NCI-H345 treated with DMSO at 0.1 percent for 48 hours (cell line): ENCODE results near the gene ATF3.

ENCODE experiments used
- DNase-seq: peaks from one replicate; lab custom pipeline; 2025; ENCODE audit not compliant: unreplicated experiment; lab: John Stamatoyannopoulos, UW

ATF3 gene, protein sequence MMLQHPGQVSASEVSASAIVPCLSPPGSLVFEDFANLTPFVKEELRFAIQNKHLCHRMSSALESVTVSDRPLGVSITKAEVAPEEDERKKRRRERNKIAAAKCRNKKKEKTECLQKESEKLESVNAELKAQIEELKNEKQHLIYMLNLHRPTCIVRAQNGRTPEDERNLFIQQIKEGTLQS

DNA sequence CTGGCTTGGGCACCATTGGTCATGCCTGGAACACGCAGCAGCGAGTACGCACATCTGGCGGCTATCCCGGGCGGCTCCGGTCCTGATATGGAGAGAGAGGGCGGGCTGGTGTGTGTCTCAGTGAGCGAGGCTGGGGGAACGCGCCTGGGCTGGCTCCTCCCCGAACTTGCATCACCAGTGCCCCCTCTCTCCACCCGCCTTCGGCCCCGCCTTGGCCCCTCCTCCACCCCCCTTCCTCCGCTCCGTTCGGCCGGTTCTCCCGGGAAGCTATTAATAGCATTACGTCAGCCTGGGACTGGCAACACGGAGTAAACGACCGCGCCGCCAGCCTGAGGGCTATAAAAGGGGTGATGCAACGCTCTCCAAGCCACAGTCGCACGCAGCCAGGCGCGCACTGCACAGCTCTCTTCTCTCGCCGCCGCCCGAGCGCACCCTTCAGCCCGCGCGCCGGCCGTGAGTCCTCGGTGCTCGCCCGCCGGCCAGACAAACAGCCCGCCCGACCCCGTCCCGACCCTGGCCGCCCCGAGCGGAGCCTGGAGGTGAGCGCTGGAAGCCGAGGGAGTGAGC, at the start of gene ATF3:
TSS of gene ATF3 (plus strand) at position 370 of the 567 bp plus-strand sequence. CDS start 6,261 bp downstream, outside the sequence.
- DNase-seq, result peak; percentile 97

DNA sequence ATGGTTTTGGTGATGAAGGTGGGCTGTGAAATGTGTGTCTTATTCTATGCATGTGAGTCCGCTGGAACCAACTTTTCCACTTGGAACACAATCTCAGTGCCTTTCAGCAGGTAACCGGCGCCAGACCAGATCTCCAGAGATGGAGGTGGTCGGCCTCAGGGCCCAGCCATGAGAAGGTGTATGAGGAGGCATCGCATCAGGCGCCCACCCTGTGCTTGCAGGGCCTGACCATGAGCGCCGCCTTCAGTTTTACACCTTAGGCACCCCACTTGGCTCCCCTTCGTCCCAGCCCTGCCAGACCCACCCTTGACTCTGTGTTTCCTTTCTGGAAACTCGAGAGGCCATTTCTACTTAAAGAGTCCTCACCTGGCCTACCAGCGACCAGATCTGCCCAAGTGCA, 48.6 kb upstream of the ATF3 start:
- no peak for DNase-seq

DNA sequence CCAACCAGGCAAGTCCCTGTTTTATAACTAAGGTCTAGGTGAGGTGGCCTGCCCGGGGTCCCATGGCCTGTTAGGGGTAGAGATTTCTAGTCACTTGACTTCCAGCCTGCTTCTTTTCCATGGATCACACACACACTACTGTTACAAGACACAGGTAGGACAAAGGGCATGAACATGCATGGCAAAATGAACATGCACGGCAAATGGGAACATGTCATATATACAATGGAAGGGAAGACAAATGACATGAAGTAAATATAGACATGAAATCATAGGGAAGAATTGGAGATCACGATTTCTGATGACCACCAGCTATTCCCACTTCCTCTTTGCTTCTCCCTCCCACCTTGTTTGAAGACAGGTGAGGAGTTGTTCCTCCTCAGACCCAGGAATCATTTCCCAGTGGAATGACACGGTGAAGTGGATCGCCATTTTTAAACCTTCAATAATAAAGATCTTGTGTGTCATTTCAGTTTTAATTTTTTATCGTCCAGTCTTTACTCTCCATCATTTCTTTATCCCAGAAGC, 47.6 kb upstream of the ATF3 start:
- no peak for DNase-seq

DNA sequence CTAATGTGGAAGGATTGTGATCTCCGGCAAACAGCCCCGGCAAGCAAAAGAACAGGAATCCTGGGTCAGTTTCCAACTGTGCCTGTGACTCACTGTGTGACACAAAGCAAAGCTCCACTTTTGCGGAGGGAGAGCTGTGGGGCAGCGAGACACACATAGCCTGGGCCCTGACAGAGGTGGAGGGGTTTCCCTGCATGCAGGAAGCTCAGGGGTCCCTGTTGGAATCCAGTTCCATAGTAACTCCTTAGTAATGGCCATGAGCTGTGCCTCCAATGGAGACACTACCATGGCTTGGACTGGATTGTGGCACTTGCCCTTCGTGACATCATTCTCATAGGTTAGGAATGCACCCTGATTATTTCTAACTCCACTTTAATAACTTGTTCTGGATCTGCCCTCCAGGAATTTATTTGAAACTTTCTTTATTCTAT, 47.0 kb upstream of the ATF3 start:
- DNase-seq, result no peak

DNA sequence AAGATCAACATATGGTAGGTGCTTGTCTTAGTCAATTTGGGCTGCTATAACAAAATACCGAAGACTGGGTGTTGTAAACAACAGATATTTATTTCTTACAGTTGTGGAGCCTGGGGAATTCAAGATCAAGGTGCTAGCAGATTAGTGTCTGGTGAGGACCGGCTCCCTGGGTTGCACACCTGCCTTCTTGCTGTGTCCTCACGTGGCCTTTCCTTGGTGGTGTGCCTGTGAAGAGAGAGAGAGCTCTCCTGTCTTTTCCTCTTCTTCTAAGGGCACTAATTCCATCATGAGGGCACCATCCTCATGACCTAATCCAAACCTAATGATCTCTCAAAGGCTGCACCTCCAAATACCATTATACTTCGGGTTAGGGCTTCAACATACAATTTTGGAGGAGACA, 45.8 kb upstream of the ATF3 start:
- DNase-seq, result no peak

DNA sequence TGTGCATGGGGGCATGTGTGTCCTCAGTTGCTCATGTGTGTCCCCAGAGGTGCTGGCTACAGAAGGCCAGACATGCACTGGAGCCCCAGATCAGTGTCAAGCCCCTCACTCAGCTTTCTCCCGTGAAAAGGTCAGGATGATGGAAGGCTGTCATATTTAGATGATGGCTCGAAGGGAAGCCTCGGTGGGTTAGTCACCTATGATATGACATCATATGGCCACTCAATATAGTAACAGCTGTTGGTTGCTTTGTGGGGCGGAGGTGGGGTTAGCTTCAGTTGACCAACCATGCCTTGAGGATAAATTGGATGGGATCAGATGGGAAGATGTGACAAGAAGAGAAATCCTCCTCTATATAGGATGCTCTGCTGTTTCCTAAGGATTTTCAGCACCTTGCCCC, 43.5 kb upstream of the ATF3 start:
- no peak for DNase-seq

DNA sequence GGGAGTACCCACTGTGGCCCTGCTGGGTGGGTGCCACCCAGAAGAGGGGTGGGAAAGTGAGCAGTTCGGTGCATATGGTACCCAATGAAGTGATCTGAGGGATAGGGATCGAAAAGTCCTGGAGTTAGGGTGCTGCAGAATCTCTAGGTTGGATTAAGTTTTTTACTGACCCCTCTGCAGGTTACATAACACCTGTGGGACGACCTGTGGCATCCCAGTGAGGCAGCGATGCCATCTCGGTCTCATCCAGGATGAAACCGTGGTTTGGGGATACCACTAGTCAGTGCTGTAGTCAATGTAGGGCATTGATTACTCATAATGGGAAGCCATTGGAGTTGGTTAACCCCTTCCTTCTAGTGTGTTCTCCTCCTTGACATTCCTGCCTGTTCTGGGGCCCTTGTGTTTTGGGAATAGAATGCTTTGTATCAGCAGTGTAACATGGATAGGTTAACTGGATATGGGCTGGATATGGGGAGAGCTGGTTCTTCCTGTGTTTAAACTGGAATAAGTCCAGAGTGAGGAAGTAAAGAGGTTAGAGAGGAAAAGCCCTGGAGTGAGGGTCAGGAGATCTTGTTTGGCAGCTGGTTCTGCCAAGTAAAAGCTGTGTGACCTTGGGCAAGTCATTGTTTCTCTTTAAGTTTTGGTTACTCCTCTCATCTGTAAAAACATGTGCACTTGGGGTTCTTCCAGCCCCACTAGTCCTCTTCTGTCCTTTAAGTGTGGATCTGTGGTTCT, 42.8 kb upstream of the ATF3 start:
- DNase-seq, result no peak

DNA sequence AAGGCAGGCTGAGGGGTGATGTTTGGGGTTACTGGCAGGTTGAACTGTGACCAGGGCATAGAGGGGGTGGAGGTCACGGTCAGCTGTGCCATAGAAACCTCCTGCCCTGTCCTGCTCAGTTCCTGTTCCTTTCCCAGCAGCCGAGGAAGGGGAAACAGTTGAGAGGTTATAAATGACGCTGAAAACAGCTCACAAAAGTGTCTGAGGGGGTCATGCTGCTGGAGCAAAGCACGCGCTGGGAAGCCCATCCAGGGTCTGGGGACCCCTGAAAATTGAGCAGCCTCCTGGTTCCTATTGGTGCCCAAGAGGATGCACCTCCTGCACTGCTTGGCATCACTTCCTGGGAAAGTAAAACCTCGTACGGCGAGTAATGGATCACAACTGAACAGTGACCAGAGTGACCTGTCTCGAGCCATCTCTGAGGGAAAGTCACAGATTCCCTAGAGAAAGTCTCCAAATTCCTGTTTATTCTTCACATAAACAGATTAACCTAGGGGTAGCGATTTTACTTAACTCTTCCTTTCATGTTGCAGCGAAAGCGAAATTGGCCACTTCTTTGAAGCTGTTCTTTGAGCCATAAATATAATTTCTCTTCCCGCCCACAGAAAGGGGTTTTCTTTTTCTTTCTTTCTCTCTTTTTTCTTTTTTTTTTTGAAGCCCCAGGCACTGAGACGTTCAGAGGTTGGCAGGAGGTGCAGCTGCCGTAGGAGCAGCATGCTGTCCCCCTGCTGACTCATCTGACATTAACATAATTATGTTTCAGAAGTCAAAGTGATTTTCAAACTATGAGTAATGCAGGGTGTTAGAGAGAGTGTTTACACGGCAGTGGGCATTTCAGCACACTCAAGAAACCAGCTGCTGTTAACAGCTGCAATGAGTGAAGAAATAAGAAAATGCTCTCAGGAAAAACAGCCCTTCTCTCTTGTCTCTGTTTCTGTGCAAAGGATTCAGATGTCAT, 41.8 kb upstream of the ATF3 start:
- DNase-seq, result peak; percentile 15

DNA sequence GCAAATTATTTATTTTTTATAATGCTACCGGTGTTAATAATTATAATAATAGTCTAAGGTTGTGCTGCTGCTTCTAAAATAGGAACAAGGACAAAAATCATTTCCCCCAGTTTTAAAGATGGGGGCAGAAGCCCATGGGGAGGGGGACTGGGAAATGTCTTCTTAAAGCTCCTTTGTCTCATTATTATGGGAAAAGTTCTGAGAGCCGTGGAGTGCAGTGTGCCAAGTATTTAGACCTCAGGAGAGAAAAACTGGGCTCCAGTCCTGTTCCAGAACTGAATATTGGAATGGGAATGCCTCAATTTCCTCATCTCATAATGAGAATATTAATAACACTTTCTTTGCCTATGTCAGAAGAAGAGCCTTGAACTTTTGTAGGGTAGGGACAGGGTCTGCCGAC, 40.9 kb upstream of the ATF3 start:
- no peak for DNase-seq

DNA sequence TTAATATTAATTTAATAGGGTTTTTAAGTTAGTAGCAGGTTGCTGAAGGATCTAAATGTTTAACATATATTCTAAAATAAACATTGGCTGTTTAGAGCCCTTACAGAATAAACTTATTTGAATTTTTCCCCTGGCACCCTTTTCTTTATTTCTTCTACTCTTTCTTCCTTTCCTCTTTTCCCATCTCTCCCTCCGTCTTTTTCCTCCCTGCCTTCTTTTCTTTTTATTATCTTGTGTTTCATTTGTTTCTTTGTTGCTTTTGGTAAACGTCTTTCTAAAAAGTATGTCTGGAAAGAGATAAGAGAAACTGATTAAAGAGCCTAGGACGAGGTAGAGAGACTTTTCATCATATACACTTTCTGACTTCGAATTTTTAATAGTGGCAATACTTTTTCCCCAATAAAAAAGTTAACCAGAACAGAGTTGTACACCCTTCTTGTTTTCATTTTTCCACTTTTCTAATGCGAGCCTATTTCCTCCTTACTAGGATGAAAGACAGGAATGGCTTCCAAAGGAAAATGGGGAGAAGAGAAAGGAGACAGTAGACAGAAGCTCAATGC, 39.5 kb upstream of the ATF3 start:
- no peak for DNase-seq

DNA sequence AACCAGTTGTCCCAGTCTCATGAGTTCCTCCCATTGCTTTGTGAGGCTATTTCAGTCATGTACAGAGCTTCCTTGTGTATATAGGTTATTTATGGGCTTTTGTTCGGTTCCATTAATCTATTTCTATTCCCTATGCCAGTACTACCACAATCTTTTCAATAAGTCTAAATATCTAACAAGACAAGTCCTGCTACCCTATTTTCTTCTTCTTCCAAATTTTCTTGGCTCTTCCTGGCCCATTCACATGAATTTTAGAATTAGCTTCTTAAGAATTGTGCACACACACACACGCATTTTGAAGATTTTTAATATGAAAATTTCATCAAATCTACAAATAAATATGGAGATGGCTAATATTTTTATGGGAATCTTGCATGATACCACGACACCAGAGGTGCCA, 33.8 kb upstream of the ATF3 start:
- no peak for DNase-seq

DNA sequence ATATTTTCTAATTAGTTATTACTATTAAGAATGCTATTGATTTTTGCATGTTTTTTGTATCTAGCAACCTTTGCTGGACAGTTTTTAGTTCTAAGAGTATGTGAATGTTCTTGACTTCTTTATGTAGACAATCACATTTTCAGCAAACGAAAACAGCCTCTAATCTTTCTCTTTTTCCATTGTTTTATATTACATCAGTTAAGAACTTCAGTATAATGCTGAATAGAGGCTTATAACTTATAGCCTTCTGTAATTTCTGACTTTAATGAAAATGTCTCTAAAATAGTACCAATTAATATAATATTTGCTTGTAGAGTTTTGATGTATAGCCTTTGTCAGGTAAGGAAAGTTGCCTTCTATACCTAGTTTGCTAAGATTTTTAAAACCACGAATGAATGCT, 33.2 kb upstream of the ATF3 start:
- no peak for DNase-seq

DNA sequence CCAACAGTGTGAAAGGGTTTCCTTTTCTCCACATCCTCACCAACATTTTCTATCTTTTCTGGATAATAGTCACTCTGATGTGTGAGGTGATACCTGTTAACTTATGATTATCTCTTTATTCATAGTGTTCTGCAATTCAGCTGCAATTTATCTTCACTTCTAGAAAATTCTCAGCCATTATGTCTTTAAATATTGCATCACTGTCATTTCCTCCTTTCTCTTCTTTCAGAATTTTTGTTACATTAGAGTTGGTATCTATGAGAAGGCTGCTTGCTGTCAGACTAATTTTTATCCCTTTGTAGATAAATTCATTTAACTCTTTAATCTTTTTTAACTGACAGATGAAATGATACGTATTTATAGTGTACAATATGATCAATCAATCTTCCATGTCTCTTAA, 30.5 kb upstream of the ATF3 start:
- no peak for DNase-seq

DNA sequence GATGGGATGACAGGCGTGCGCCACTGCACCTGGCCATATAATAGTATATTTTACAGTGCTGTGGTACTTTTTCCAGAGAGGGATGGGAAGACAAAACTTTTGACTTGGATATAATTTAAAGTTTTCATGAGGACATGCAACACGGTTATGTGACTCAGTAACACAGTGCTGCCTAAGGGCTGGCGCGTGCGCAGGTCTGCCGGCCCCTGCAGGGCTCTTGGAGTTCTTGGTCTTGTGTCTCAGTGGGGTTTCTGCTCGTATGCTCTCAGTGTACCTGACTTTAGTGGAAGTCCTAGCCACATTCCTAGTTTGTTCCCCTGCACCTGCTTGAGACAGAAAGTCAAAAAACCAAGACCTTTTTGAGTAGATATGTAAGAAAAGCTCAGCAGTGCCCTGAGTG, 27.5 kb upstream of the ATF3 start:
- no peak for DNase-seq

DNA sequence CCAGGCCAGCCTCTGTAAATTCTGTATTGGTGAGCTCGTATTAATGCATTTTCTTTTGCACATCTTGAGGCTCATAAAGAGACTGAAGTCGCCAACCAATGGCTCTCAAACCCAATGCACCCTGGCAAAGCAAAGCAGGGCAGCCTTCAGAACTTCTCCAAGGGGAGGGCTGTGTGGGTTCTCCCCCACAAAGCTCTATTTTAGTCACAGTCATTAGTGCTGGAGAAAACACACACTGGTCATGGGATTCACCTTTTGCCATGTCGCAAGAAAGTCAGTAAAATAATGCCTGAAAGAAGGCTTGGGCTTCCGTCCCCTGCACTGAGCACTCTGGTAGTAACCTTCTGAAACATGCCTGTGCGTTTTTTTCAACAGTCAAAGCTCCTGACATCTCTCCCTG, 26.3 kb upstream of the ATF3 start:
- DNase-seq, result no peak

DNA sequence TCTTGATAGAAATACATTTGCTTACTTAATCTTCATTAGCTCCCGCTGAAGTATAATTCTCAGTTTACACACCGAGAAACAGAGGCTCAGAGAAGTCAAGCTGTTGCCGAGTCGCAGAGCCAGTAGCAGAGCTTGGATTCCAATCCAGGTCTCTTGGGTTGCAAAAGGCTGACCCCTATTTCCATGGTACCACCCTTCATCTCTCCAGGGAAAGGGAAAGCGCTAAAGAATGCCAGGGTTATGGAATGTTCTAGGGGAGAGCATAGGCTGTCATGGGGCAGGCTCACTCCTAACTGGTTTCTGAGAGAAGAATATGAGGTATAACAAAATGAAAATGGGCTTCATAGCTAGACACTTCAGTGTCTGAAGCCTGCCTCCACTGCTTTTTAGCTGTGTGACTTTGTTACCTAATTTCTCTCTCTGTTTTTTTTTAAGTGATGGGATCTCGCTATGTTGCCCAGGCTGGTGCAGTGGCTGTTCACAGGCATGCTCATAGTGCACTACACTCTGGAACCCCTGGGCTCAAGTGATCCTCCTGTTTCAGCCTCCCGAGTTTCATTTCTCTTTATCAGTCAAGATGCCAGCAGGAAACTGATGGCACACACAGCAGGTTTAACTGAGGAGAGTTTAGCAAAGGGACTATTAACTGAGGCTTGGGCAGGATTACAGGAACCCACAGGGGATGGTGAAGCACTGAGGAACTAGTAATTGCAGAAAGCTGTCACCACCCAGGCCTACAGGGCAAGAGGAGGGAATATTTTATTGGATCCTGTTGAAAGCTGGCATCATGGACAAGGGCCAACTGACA, 25.5 kb upstream of the ATF3 start:
- no peak for DNase-seq

DNA sequence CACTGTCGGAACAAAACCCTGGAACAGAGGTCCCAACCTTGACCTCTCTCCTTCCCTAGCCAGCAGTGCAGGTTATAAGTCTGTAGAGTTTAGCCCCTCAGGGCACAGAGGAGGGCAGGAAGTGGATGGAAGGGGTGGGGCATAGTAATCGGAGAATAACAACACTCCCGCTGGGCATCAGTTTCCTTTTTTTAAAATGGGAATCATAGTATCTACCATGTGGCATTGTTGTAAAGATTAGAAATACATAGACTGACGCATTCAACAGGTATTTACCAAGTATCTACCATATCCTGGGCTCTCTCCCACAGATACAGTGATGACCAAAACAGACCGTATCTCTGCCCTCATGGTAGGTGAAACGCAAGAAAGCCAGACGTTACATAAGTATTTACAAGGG, 24.9 kb upstream of the ATF3 start:
- no peak for DNase-seq

DNA sequence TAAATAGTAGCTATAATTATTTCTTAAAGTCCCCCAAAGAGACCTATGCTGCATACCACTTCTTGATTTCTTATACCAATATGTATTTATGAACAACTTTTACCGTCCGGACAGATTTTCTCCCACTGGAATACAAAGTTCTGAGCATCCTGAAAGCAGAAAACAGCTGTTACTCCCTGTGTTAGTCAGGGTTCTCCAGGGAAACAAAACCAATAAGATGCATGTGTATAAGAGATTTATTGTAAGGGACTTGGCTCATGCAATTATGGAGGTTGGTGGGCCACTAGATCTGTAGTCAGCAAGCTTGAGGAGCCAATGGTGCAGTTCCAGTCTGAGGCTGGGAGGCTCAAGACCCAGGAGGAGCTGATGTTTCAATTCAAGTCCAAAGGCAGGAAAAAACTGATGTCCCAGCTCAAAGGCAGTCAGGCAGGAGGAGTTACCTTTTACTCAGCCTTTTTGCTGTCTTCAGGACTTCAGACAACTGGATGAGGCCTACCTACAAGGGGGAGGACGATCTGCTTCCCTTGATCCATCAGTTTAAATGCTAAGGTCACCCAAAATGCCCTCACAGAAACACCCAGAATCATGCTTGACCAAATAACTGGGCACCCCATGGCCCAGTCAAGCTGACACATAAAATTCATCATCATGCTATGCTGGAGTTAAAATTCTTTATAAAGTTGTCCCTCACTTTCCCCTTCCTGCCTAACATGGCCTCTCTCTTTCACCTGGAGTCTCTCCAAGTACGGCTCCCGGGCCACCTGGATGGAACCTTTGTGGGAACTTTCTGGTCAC, 24.3 kb upstream of the ATF3 start:
- DNase-seq, result no peak

DNA sequence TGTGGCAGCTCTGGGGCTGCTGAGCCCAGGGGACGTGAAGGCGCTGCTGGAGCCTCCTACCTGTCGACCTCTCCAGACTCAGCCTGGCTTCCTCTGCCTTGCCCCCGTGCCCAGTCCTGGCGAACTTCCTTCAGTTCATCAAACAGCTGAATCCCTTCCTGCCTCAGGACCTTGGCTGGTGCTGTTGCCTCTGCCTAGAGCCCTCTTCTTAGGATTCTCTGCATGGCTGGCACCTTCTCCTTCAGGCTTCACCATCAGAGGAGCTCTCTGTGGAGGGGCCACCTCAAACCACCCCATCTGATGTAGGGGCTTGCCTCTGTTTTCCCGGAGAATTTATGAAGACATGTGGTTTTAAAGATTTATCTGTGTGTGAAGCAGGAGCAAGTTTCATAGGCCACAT, 23.4 kb upstream of the ATF3 start:
- DNase-seq, result no peak
